GM23338 (cell line): ENCODE results near the gene PHF20.
"Not testable (repeated sequence)": the region's sequence is repeated elsewhere in the genome, so short reads cannot be mapped to it uniquely, and the experiment has no call there.

Experiments used
- CTCF ChIP-seq, 2 experiments: fragments of 200-600 bp in 1 of 2; sonication (generic) in 1 of 2; conservative IDR thresholded peaks; 2 replicates each; pipeline versions ENCODE4 v1.5.1 to v1.6.1; 2016 to 2017; ENCODE audit warnings: antibody characterized with exemption in 2 of 2, low read depth in 2 of 2, mild to moderate bottlenecking in 2 of 2, moderate library complexity in 1 of 2
- ETS1 ChIP-seq: IDR thresholded peaks from 2 replicates; pipeline ENCODE4 v1.6.1; 2016; ENCODE audit warnings: antibody characterized with exemption
- EZH2 ChIP-seq: fragments of 200-600 bp; sonication (generic); IDR thresholded peaks from one replicate; pipeline ENCODE4 v1.8.0; 2017; ENCODE audit warnings: antibody characterized with exemption, mild to moderate bottlenecking, low read depth; ENCODE audit not compliant: unreplicated experiment
- POLR2AphosphoS5 ChIP-seq: IDR thresholded peaks from 2 replicates; pipeline ENCODE4 v1.6.1; 2016; ENCODE audit warnings: antibody characterized with exemption, low read depth
- REST ChIP-seq: IDR thresholded peaks from one replicate; pipeline ENCODE4 v1.6.1; 2018; ENCODE audit warnings: antibody characterized with exemption; ENCODE audit not compliant: unreplicated experiment
- ZNF331 ChIP-seq: fragments of 250-450 bp; sonication (Bioruptor Pico); IDR thresholded peaks from 2 replicates; pipeline ENCODE4 v1.5.0; 2020; ENCODE audit warnings: low read depth, mild to moderate bottlenecking, moderate library complexity

GRCh38 chr20:35855641-35856040, 83.8 kb downstream of the PHF20 start:
- not testable (repeated sequence) for TF ChIP-seq ETS1; CTCF (conservative IDR thresholded peaks at IDR 0.05; ENCODE audit: low read depth in 2 of 2); ZNF331; REST; POLR2AphosphoS5; EZH2
